GM21390 (cell line): ENCODE measurements around the gene RAB36.

Experiments
- ATAC-seq: cut with Tn5 transposase; IDR thresholded peaks from one replicate; pipeline ENCODE4 v1.9.1; 2021; ENCODE audit not compliant: unreplicated experiment

RAB36 gene

DNA sequence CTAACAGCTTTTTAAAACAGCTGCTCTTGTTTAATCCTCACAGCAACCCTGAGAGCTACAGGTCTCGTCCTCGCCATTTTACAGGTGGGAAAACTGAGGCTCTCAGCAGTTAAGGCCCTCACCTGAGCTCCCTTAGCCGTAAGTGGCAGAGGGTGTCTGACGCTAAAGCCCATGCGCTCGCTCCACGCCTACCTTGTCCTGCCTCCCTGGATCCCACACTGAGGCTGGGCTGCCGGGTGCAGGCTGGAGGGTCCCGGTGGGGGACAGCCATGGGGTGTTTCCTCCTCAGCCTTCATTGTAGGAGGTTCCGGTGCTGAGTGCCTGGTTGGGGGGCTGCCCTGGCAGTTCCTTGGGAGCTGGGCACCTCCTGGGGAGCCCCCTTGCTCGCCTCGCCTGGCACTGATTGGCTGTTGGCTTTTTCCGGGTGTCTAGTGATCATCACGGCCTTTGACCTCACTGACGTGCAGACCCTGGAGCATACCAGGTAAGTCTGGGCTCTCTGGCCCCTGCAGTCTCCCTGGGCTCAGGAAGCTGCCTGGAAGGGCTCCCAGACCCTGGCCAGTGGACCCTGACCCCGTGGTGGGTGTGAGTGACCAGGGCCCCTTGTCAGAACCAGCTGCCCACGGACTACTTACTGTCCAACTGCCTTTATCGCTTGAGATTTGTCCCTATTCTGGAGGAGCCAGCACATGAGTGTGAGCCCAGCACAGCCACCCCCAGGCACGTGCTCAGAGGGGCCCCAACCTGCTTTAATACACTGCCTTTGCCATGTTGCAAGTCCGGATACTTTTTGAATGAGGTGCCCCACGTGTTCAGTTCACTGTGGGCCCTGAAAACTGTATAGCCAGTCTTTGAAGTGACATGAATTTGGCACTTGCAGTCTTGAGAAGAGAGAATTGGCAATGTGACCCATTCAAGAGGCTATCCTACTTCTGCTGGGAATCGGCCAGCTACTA is 12.6 kb downstream of the RAB36 start:
- ATAC-seq: no peak

DNA sequence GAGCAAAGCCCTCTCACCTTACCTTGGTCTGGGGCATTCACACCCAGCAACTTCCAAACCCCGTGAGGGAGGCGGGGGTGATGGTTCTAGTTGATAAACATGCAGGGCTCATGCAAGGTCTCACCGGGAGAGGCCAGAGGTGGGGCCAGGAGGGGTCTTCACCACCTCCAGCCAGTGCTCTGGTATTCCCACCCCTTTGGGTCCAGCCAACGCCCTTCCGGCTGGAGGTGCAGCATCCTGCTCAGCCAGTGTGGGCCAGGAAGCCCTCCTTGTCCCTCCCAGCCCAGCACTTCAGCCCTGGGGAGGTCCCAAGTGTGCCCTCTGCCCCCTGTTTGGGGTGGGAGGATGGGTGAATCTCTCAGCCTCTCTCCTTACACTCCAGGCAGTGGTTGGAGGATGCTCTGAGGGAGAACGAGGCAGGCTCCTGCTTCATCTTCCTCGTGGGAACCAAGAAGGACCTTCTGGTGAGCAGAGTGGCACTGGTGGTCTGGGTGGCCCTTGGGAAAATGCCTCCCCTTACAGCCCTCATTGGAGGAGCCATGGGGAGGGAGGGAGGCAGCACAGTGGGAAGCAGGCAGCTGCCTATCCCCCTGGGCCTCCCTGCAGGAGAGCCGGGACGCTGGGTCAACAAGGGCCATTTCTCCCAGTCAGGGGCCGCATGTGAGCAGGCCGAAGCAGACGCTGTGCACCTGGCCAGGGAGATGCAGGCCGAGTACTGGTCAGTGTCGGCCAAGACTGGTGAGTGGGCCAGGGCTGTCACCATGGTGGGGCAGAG is 13.4 kb downstream of the RAB36 start:
- no peak for ATAC-seq

DNA sequence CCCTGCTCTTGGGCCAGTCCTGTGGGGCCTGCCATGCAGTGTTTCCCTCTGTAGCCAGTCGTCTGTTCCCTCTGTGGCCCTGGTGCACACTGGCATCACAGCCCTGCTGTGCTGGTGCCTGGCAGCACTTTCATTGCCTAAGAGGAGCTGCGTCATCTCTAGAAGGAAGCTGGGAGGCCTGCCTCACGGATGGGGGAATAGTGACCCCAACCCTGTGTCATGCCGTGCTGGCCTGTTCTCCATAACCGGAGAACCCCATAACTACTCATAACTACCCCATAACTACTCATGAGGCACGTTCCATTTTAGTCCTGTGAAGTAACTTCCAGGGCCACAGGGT is 14.0 kb downstream of the RAB36 start:
- ATAC-seq: no peak

DNA sequence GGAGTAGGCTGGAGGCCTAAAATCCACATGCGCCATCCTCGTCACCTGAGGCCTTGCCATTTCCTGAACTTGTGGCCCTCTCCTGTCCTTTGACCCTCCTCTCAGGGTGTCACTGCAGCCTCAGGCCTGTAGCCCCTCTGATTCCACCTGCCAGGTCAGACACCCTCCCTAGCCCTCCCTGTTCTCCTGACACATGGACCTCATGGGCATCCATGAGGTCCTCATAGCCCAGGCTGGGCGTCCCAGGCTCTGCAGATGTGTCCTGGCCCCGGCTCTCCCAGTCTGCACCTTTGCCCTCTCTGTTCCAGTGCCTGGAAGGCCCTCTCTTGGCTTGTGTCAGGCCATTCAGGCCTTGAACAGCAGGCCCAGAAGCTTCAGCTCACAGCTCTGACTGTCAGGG is 15.8 kb downstream of the RAB36 start:
- no peak for ATAC-seq

DNA sequence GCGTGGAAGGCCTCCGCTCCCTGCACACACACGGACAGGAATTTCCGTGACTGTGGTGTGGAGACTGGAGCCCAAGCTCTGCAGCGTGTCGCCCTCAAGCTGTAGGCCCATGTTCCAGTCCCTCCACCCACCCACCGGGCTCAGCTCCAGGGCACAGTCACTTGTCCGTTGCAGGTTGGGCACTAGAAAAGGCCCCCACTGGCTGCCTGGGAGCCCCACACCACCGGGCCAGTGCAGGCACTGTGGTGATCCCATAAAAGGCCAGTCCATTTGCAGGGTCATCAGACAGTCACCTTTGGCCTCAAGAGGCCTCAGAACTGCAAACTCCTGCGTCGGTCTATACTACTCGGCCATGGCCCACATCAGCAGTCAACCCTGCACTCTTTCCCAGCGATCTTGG is 16.3 kb downstream of the RAB36 start:
- ATAC-seq: no peak

DNA sequence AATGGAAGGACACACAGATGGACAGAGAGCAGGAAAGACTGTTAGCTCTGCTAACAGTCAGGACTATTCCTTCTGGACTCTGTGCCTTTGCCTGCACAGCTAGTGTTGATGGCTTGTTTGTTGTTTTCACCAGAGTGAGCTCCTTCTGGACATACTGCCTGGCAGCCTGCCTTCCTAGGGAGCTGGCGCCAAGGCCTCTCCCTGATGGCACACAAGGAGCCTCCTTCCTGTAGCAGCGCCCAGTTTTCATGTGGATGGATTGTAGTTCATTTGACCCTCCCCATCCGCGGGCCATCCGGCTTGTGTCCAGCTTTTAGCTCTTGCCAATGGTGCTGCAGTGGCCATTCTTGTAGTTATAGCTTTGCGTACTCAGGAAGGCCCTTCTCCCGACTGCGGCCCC is 18.4 kb downstream of the RAB36 start:
- no peak for ATAC-seq

DNA sequence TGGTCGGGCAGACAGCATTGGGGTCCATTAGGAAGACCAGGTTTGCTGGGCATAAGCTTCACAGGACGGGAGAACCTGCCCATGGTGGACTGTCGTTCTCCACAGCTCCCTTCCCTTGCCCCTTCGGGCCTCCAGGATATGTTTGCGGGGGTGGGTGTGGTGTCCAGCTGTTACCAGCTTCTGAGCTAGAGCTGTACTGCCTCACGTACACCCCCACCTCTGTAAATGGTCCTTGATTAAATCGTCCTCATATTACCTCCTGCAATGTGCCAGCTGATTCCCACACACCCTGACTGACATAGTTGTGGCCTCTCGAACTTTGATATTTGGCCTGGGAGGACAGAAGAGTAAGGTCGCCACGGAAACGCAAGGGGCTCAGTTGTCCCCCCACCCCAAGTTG is 18.8 kb downstream of the RAB36 start:
- ATAC-seq: no peak

DNA sequence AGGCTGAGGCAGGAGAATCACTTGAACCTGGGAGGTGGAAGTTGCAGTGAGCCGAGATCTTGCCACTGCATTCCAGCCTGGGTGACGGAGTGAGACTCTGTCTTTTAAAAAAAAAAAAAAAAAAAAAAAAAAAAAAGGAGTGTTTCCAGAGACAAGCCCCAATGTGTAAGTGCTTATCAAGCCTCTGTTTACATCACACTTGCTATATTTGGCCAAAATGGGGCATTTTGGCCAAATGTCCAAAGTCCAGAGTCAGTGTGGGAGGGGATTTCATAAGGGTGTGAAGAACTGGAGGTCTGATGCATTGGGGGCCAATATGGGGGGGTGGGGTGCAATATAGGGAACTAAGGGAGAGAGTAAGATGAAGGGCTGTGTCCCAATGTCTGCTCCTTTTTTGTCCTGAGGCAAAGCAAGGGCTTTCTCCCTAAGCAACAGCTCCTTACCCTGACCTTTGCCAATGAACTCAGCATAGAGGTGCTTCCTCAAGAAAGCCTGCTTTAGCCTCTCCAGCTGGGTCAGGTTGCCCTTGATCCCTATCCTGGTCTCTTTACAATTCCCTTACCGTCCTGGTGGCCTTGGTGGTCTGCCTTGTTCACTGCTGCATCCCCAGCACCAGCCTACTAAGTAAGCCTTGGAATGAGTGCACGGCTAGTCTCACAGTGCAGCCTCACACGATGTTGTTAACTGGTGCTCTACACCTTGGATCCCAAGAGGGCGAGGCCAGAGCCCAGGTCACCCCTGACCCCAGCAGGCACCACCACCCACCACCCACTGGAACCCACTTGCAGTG is 21.0 kb downstream of the RAB36 start:
- no peak for ATAC-seq

DNA sequence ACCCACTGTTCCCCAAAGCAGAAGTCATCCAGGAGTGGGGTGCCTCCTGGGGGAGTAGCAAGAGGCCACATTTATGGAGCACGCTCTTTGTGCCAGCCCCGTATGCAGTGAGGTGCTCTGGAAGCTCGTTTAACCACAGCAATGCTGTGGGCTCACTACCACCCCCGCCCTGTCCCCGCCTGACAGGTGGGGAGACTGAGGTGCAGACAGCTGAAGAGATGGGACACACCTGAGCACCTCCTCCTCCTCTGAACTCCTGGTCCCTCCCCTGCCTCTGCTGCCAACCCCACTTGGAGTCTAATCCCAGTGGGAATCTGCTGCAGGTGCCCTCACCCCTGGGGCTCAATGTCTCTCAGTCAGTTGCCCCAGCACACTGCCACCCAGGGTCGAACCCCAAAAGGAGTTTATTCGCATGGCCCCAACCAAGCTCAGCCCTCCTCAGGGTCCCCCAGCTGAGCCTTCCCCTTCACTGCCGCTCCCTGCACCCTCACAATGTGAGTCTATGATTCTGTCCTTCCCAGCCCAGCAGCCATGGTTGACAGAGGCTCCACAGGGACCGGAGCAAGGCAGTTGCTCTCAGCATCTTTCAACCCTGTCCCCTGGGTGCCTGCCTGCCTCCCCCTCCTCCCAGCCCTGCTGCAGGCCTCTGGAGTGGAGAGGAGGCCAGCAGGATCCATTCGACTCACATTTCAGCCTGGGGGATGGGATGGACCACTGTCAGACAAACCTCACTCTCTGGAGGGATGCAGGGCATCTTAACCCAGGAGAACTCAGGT is 21.8 kb downstream of the RAB36 start:
- no peak for ATAC-seq

DNA sequence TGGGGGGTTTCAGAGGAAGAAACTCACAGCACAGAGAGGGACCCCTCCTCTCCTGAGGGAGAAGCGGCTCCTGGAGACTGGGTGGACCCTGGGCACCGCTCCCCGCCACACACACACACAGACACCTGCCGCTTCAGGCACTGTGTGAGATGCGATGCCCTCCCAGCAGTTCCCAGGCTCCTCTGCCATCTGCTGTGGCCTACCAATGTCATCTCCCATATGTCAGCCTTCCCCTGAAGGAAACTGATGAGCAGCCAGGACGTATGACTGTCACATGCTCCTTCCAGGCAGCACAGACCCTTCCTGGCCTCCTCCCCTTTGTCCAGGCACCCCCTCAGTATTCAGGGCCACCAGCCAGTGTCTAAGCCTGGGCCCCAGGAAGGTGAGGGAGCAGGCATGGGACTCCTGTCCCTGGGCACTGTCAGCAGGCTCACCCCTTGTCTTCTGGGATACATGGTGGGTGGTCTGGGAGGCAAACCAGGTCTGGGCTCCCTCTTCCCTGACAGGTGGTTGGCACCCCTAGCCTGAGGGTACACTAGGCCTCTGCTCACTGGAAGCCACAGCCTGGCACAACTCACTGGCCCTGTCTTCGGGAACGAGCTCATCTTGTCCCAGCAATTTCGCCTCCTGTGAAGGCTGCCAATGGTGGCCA is 23.2 kb downstream of the RAB36 start:
- ATAC-seq: no peak

DNA sequence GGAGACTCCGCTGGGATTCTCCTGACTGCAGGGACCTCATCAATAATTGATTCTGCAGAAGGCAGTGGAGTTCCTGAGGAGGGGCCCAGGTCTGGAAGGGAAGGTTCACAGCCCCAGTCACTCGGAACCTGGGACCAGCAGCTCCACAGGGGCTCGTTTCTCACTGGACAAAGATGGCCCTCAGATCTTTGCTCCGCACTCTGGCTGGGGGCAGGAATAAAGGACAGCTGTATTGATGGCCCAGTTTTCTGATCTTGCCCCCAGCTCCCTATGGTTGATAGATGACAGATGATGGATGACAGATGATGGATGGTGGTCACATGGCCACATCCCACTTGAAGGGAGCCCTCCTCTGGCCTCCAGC is 23.7 kb downstream of the RAB36 start:
- no peak for ATAC-seq

DNA sequence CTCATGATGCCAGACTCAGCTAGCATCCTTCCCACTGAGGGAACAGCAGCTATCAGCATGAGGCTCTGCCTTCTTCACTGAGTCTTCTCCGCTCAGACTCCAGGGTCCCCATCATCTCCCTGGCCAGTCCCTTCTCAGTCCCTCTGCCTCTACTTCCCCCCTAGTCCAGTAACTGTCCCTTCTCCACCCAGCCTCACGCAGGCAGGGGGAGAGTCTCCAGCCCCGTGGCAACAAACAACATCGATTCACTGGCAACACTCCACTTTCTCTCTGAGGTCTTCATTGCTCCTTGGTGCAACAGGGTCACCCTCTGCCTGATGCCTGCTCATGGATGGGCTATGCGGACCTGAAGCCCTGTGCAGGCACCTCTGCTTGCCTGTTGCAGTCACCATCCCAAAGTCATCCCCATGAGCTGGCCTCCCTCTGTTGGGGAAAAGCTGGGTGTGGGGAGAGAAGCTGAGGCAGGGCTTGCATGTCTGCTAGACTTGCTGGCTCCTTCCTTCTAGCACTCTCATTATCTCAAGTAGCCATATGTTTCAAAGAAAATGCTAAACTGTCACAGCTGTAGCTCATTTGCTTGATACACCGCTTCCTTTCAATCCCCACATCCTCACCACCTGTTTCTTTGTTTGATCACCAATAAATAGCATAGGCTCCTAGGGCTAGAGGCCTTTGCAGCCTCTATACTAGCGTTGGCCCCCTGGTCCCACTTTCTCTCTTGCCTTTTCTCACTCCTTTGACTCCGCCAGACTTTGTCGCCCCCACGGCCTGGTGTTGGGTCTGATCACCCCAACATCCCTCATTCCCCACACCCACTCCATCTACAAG is 30.8 kb downstream of the RAB36 start:
- ATAC-seq: no peak

DNA sequence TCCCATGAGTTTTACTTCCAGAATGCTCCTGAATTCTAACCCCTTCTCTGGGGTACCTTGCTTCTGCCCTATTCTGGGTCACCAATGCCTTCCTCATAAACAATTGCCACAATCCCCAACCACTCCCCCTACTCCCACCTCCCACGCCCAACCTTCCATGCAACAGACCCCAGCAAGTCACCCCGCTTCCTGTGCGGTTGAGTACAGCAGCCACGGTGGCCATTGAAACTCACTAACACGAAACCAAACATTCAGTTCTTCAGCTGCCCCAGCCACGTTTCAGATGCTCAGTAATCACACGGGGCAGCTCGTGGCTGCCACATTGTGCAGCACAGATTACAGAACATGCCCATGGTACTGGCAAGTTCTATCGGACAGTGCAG is 31.4 kb downstream of the RAB36 start:
- no peak for ATAC-seq

DNA sequence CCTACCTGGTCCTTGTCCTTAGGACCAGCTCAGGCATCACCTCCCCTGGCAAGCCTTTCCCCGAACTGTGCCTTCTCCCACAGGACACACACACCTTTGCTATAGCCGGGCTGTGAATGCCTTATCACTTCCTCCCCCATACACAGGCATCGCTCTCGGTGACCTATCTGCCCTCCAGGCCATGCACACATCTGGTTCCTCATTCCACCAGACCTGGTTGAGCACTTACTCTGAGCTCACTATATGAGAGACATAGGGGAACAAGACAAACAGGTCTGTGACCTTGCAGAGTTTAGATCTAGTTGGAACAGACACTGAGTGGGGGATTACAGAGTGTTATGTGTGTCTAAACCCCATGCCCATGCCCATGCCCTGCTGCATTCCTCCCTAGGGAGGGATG is 31.9 kb downstream of the RAB36 start:
- ATAC-seq: no peak

DNA sequence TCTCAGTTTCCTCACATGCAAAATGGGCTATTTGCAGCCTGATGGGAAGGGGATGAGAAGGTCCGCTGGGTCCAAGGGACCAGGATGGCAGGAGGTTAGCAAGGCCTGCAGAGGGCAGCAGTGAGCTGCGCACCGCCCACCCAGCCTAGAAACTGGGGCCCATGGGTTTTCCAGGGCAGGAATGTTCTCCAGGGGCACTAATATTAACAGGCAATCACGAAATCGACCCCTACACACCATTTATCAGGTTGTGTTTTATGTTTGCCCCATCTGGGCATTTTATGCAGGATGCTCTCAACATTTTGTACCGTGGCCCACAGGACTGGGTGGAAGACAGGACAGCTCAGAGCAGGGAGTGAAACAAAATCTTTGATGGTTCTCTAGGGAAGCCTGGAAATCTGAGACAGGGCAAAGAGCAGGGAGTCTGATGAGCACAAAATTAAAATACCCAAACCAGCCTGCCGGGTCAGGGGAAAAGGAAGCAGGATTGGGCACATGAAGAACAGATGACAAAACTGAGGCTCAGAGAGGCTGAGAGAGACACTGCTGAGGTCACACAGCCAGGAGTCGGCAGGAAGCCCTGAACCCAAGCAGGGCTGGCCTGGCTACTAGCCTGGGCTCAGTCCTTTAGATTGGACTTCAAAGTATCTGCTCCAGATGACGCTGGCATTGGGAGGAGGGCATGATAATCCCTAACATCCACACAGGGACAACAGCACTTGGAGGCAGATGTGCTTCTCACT is 33.4 kb downstream of the RAB36 start:
- no peak for ATAC-seq

DNA sequence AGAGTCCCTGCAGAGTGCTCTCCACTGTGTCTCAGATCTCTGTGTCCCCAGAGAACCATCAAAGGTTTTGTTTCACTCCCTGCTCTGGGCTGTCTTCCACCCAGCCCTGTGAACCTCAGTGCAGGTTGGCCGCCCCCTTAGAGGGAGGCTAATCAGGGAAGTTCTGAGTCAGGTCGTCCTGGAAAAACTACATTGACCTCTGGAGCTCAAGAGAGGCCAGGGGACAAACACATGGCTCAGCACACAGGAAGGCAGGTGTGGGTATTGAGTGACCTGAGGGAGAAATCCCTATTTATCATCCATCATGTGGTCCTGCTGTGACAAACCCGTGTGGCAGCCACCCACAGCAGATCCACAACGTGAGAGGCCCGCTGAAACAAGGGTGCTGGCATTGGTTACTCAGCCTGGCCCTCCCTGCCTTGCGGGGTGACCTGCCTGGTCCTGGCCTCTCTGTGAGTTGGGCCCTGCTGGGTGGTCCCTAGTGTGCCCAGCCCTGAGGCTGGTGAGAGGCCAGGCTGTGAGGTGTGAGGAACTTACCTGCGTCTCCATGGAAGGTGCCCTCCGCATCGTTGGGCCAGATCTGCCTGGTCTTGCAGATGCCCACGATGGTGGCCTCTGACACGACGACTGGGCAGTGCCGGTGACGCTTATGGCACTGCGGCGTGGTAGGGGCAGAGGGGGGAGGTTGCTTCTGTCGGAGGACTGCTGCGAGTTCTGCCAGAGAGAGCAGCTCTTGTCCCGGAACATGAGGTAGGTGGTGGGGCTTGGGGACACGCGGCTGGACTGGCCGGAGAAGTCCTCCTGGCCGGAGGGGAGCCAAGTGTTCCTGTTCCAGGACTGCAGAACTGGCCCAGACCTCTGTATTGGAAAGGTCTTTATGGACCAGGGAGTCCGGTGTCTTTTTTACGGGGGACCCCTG is 34.4 kb downstream of the RAB36 start:
- no peak for ATAC-seq

DNA sequence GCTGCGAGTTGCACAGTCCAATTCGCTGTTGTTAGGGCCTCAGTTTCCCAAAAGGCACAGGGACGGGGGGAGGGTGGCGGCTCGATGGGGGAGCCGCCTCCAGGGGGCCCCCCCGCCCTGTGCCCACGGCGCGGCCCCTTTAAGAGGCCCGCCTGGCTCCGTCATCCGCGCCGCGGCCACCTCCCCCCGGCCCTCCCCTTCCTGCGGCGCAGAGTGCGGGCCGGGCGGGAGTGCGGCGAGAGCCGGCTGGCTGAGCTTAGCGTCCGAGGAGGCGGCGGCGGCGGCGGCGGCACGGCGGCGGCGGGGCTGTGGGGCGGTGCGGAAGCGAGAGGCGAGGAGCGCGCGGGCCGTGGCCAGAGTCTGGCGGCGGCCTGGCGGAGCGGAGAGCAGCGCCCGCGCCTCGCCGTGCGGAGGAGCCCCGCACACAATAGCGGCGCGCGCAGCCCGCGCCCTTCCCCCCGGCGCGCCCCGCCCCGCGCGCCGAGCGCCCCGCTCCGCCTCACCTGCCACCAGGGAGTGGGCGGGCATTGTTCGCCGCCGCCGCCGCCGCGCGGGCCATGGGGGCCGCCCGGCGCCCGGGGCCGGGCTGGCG is 35.1 kb downstream of the RAB36 start, which contains the start of gene BCR:
Gene BCR (plus strand): TSS at position 209 of the 592 bp plus-strand sequence. CDS start 452 bp downstream, outside the sequence.
- no peak for ATAC-seq
